Activated CD4-positive, alpha-beta T cell treated with anti-CD3 and anti-CD28 coated beads for 36 hours (primary cell): Measurements from ENCODE around the gene CD151. TPM values are rescaled to one million over a fixed set of nuclear protein-coding genes. Genes with fewer than 3 reads are reported as not detected.
A peak's percentile ranks its signal among the peaks of the same experiment; 100 is the strongest.

Experiments used
- ATAC-seq: fragments of 200-7000 bp; cut with Tn5 transposase; one replicate; pipeline ENCODE4 v1.10.0; 2021; ENCODE audit warnings: mild to moderate bottlenecking, moderate library complexity
- CTCF ChIA-PET: fragments of 350-600 bp; sonication (Branson Sonifier 250); formaldehyde crosslinking; loops from one replicate; lab custom pipeline; 2021; ENCODE audit warnings: antibody characterized with exemption; lab: Charles Lee
- POLR2A ChIA-PET: fragments of 350-600 bp; sonication (Branson Sonifier 250); formaldehyde crosslinking; loops from one replicate; lab custom pipeline; 2021; ENCODE audit warnings: antibody characterized with exemption, inconsistent platforms; lab: Charles Lee
- DNase-seq: peaks from one replicate; pipeline ENCODE4 v3.0.0-alpha.2; 2020
- H3K27ac Mint-ChIP-seq: one replicate; pipeline ENCODE4 v1.8.0; 2021; ENCODE audit warnings: mixed read lengths
- H3K27me3 Mint-ChIP-seq: one replicate; pipeline ENCODE4 v1.8.0; 2021; ENCODE audit warnings: mixed read lengths
- H3K36me3 Mint-ChIP-seq: one replicate; pipeline ENCODE4 v1.8.0; 2021; ENCODE audit warnings: low read depth, mixed read lengths
- H3K4me1 Mint-ChIP-seq: one replicate; pipeline ENCODE4 v1.8.0; 2021; ENCODE audit warnings: mixed read lengths
- H3K4me3 Mint-ChIP-seq: one replicate; pipeline ENCODE4 v1.8.0; 2021; ENCODE audit warnings: mild to moderate bottlenecking, moderate library complexity, mixed read lengths
- H3K9me3 Mint-ChIP-seq: one replicate; pipeline ENCODE4 v1.8.0; 2021; ENCODE audit warnings: low read depth, mixed read lengths
- intact Hi-C, 2 experiments: fragments of 100-400 bp; cut with DNase I in 1 of 2; cut with micrococcal nuclease in 1 of 2; formaldehyde crosslinking; loops; one replicate each; pipeline versions ENCODE4 v1.14.2 to v1.15.1; 2022 to 2024; cut with DNase I, micrococcal nuclease
- total RNA-seq, 2 experiments: library from RNA; stranded (reverse); gene quantifications; one replicate each; pipeline ENCODE4 v1.2.3, GENCODE V29; 2021

CD151 gene
- total RNA-seq, 2 experiments from 2014 or later: 36.8 to 38.6 TPM

GRCh38 chr11:816433-816779 is 16.3 kb upstream of the CD151 start:
- DNase-seq (no peak), ATAC-seq (no peak)
- Mint-ChIP-seq H3K27ac (no peak overlapping the region), H3K4me1 (peaks cover 23% of the 10 kb centered on the region), H3K36me3 (peaks cover 20% of the 10 kb centered on the region), H3K27me3 (no peaks in the 10 kb centered on the region), H3K9me3 (no peaks in the 10 kb centered on the region), H3K4me3 (no peak overlapping the region)
- POLR2A ChIA-PET: no interaction called here
- CTCF ChIA-PET: no interaction called here
- intact Hi-C loops: no loop called here

- ATAC-seq: no peak
- Mint-ChIP-seq H3K27ac (no peak within 1 kb of the TSS), H3K4me3 (peak within 1 kb of the TSS; percentile 72), H3K27me3 (no peaks in the 10 kb centered on the region), H3K4me1 (peaks cover 11% of the 10 kb centered on the region), H3K9me3 (no peaks in the 10 kb centered on the region), H3K36me3 (peaks cover 6% of the 10 kb centered on the region)
- DNase-seq: no peak
- ChIA-PET CTCF (interaction anchor here (1.0 to 1.5 kb wide), 2 partner anchors 9 to 30 kb away, joined by 3 read pairs; partner anchors contain the start of gene RPLP2), POLR2A (interaction anchor here (0.6 to 2.7 kb wide), 6 partner anchors 9 to 287 kb away, joined by 3 to 24 read pairs (median 6); partner anchors contain the start of genes CD151, CRACR2B and RPLP2)
- intact Hi-C loops: loop anchor here in 1 of 2 experiments (1.0 kb wide), 4 partner anchors 9 to 92 kb away; partner anchors contain the start of genes CHID1, POLR2L, RPLP2 and TSPAN4
These were observed 14.2 kb upstream of the CD151 start, which contains the start of gene PNPLA2 for GRCh38 chr11:818396-819128. TSS of gene PNPLA2 (plus strand) at chr11:818914. CDS start at chr11:819719, 805 bp downstream.

GRCh38 chr11:819129-819931 is 13.4 kb upstream of the CD151 start:
- Mint-ChIP-seq H3K4me3 (peak overlapping the region; percentile 72), H3K36me3 (peaks cover 4% of the 10 kb centered on the region)
- intact Hi-C loops: loop anchor here in 1 of 2 experiments (1.0 kb wide), 4 partner anchors 10 to 91 kb away; partner anchors contain the start of genes CHID1, POLR2L, RPLP2 and TSPAN4

GRCh38 chr11:819943-820649 is 12.7 kb upstream of the CD151 start:
- CTCF ChIA-PET: interaction anchor here (0.7 to 1.5 kb wide), 3 partner anchors 11 to 28 kb away, joined by 3 read pairs; partner anchors contain the start of gene RPLP2
- peaks cover 11% of the 10 kb centered on the region for H3K4me1 Mint-ChIP-seq
- H3K36me3 Mint-ChIP-seq: peaks cover 9% of the 10 kb centered on the region
- ATAC-seq (peak; percentile 74), DNase-seq (peak; percentile 95)
- H3K4me3 Mint-ChIP-seq: peak overlapping the region; percentile 72
- no peaks in the 10 kb centered on the region for H3K27me3 Mint-ChIP-seq
- H3K9me3 Mint-ChIP-seq: no peaks in the 10 kb centered on the region
- POLR2A ChIA-PET: interaction anchor here (0.6 to 2.7 kb wide), 7 partner anchors 8 to 312 kb away, joined by 3 to 24 read pairs (median 4); partner anchors contain the start of genes CD151, CRACR2B, RPLP2 and TSPAN4
- intact Hi-C loops: loop anchor here (1.0 kb wide), 7 partner anchors 10 to 314 kb away; partner anchors contain the start of genes RPLP2 (in 2 of the 2), CHID1 (in 1 of the 2), GATD1 (in 1 of the 2) and POLR2L (in 1 of the 2)
- no peak overlapping the region for H3K27ac Mint-ChIP-seq

More at GRCh38 chr11:819129-819931, 13.4 kb upstream of the CD151 start:
- Mint-ChIP-seq H3K27me3 (no peaks in the 10 kb centered on the region), H3K27ac (no peak overlapping the region), H3K4me1 (peaks cover 11% of the 10 kb centered on the region), H3K9me3 (no peaks in the 10 kb centered on the region)
- DNase-seq: peak; percentile 95
- ChIA-PET CTCF (interaction anchor here (0.7 to 1.5 kb wide), 4 partner anchors 10 to 124 kb away, joined by 3 read pairs; partner anchors contain the start of genes RPLP2 and TMEM80), POLR2A (interaction anchor here (0.6 to 2.7 kb wide), 8 partner anchors 8 to 288 kb away, joined by 3 to 24 read pairs (median 4); partner anchors contain the start of genes CD151, CRACR2B, RPLP2 and TSPAN4)
- peak; percentile 82 for ATAC-seq

- Mint-ChIP-seq H3K4me3 (peak overlapping the region; percentile 72), H3K9me3 (no peaks in the 10 kb centered on the region), H3K36me3 (peaks cover 10% of the 10 kb centered on the region), H3K27ac (no peak overlapping the region), H3K27me3 (no peaks in the 10 kb centered on the region), H3K4me1 (peaks cover 11% of the 10 kb centered on the region)
- DNase-seq (no peak), ATAC-seq (no peak)
- ChIA-PET POLR2A (interaction anchor here (0.6 to 2.7 kb wide), 5 partner anchors 9 to 313 kb away, joined by 3 to 24 read pairs (median 4); partner anchors contain the start of genes CD151, RPLP2 and TSPAN4), CTCF (interaction anchor here (1.1 kb wide), 1 partner anchor 12 kb away, joined by 3 read pairs; the partner anchor contains the start of gene RPLP2)
- intact Hi-C loops: loop anchor here (1.0 kb wide), 4 partner anchors 9 to 315 kb away; partner anchors contain the start of genes GATD1 (in 1 of the 2) and RPLP2 (in 1 of the 2)
These were observed 11.9 kb upstream of the CD151 start for GRCh38 chr11:820655-821511.

- Mint-ChIP-seq H3K36me3 (peaks cover 10% of the 10 kb centered on the region), H3K27ac (no peak overlapping the region), H3K4me1 (peaks cover 16% of the 10 kb centered on the region), H3K9me3 (no peaks in the 10 kb centered on the region), H3K4me3 (no peak overlapping the region), H3K27me3 (peaks cover 2% of the 10 kb centered on the region)
- ATAC-seq (no peak), DNase-seq (no peak)
- intact Hi-C loops: no loop called here
- POLR2A ChIA-PET: interaction anchor here (0.7 kb wide), 1 partner anchor 8 kb away, joined by 3 read pairs; no protein-coding TSS in a partner anchor
- CTCF ChIA-PET: no interaction called here
These were observed 11.0 kb upstream of the CD151 start for GRCh38 chr11:821512-822371.

GRCh38 chr11:823441-824291 is 9.1 kb upstream of the CD151 start:
- POLR2A ChIA-PET: no interaction called here
- CTCF ChIA-PET: interaction anchor here (0.7 kb wide), 1 partner anchor 80 kb away, joined by 3 read pairs; no protein-coding TSS in a partner anchor

GRCh38 chr11:824292-824880 is 8.4 kb upstream of the CD151 start:
- no peak overlapping the region for H3K27ac Mint-ChIP-seq
- H3K36me3 Mint-ChIP-seq: peaks cover 10% of the 10 kb centered on the region
- POLR2A ChIA-PET: no interaction called here
- CTCF ChIA-PET: interaction anchor here (0.7 kb wide), 1 partner anchor 81 kb away, joined by 3 read pairs; no protein-coding TSS in a partner anchor
- intact Hi-C loops: no loop called here
- ATAC-seq (no peak), DNase-seq (no peak)
- H3K9me3 Mint-ChIP-seq: no peaks in the 10 kb centered on the region
- peaks cover 19% of the 10 kb centered on the region for H3K27me3 Mint-ChIP-seq
- no peak overlapping the region for H3K4me3 Mint-ChIP-seq
- peaks cover 26% of the 10 kb centered on the region for H3K4me1 Mint-ChIP-seq

More at GRCh38 chr11:823441-824291, 9.1 kb upstream of the CD151 start:
- Mint-ChIP-seq H3K4me3 (no peak overlapping the region), H3K27me3 (peaks cover 13% of the 10 kb centered on the region), H3K27ac (no peak overlapping the region), H3K4me1 (peaks cover 22% of the 10 kb centered on the region), H3K9me3 (no peaks in the 10 kb centered on the region), H3K36me3 (peaks cover 10% of the 10 kb centered on the region)
- intact Hi-C loops: no loop called here
- ATAC-seq: no peak
- DNase-seq: no peak
